ENCODE measurements around the gene NXNL1. TPM values are rescaled to one million over a fixed set of nuclear protein-coding genes. Genes with fewer than 3 reads are reported as not detected.

NXNL1 gene
- total and polyA plus RNA-seq, 9 of the 15 experiments (the other 6 are each of a cell fraction or from before 2014, with no cell fraction given), result not detected

GRCh38 chr19:17419621-17420474 is 40.9 kb downstream of the NXNL1 start, which contains the start of gene MVB12A (continued):
- TF ChIP-seq NONO (IDR thresholded peaks at IDR 0.05; ENCODE audit: low read depth in 2 of 2, low read length in 1 of 2), result no peak; a peak in 1 of 4 replicates
- TF ChIP-seq HSF4 (CRISPR knock-in tag; IDR thresholded peaks at IDR 0.05; ENCODE audit: borderline replicate concordance), result no peak
- TF ChIP-seq CBX8 (IDR thresholded peaks at IDR 0.05; ENCODE audit: borderline replicate concordance, extremely low read depth, low read depth, low read length, poor library complexity, severe bottlenecking), result no peak
- no peak for TF ChIP-seq SAFB2 (IDR thresholded peaks at IDR 0.05; ENCODE audit: borderline replicate concordance, low read depth, low read length, severe bottlenecking)
- no peak; the same call in 1 of the 2 replicates for TF ChIP-seq ZBTB9 (CRISPR knock-in tag; IDR thresholded peaks at IDR 0.05)
- no peak for TF ChIP-seq NFE2 (IDR thresholded peaks at IDR 0.05; ENCODE audit: low read depth)
- TF ChIP-seq ZC3H11A (IDR thresholded peaks at IDR 0.05; ENCODE audit: low read depth, low read length), result 0 out of 2 replicates have a peak, but pooled peaks have one; percentile 56
- TF ChIP-seq PKNOX1 (IDR thresholded peaks at IDR 0.05), result peak; percentile 82
- TF ChIP-seq GTF2E2 (tag; IDR thresholded peaks at IDR 0.05), result peak; percentile 63; the same call in 1 of the 2 replicates
- no peak for TF ChIP-seq ZNF77 (CRISPR knock-in tag; IDR thresholded peaks at IDR 0.05)
- no peak for TF ChIP-seq ZNF217 (CRISPR knock-in tag; IDR thresholded peaks at IDR 0.05)
- TF ChIP-seq ELK1 (CRISPR knock-in tag; IDR thresholded peaks at IDR 0.05), result no peak
- no peak for TF ChIP-seq GTF2A2 (tag; IDR thresholded peaks at IDR 0.05)
- peak; percentile 72 for TF ChIP-seq C11orf30 (IDR thresholded peaks at IDR 0.05; ENCODE audit: low read depth)
- TF ChIP-seq ZBTB17 (CRISPR knock-in tag; IDR thresholded peaks at IDR 0.05), result peak; percentile 90
- no peak; the same call in 1 of the 2 replicates for TF ChIP-seq MAFK (IDR thresholded peaks at IDR 0.05; ENCODE audit: low read length)
- no peak for TF ChIP-seq BDP1 (IDR thresholded peaks at IDR 0.05; ENCODE audit: insufficient read depth, insufficient read length)
- no peak for TF ChIP-seq E2F4 (CRISPR knock-in tag; IDR thresholded peaks at IDR 0.05; ENCODE audit: low read depth)
- TF ChIP-seq GTF2B (IDR thresholded peaks at IDR 0.05; ENCODE audit: extremely low read depth, insufficient read length), result no peak
- TF ChIP-seq ZNF184 (CRISPR knock-in tag; IDR thresholded peaks at IDR 0.05), result no peak
- no peak for TF ChIP-seq E2F5 (CRISPR knock-in tag; IDR thresholded peaks at IDR 0.05)
- TF ChIP-seq FOXJ3 (CRISPR knock-in tag; IDR thresholded peaks at IDR 0.05), result no peak
